G401.6 (cell line): ENCODE data around the gene DHX58.

ENCODE experiments used
- FAIRE-seq: peaks from 2 replicates; lab custom pipeline; 2012; peaks lifted over from hg19 to GRCh38; lab: Jason Lieb, UNC

Gene DHX58

GRCh38 chr17:42052346-42052877 is 60.1 kb downstream of the DHX58 start:
- no peak for FAIRE-seq

GRCh38 chr17:42051645-42052044 is 60.9 kb downstream of the DHX58 start:
- FAIRE-seq: no peak
